Neutrophil (primary cell): ENCODE measurements around the gene MSL1.

Experiments used
- H3K27ac ChIP-seq: fragments of 200-600 bp; sonication (generic); 2 replicates; pipeline ENCODE4 v1.5.1; 2016; ENCODE audit warnings: mild to moderate bottlenecking, moderate library complexity
- H3K27me3 ChIP-seq: fragments of 200-600 bp; sonication (generic); 2 replicates; pipeline ENCODE4 v1.6.0; 2016; ENCODE audit warnings: mild to moderate bottlenecking
- H3K36me3 ChIP-seq: fragments of 200-600 bp; sonication (generic); 2 replicates; pipeline ENCODE4 v1.5.1; 2017
- H3K4me1 ChIP-seq, 2 experiments: fragments of 200-600 bp in 1 of 2; sonication (generic) in 1 of 2; 1 replicate in 1 of 2; 2 replicates in 1 of 2; pipeline versions ENCODE4 v1.5.1 to v1.6.1; 2013 to 2016; ENCODE audit warnings: low read depth in 1 of 2, low read length in 1 of 2, mild to moderate bottlenecking in 1 of 2, moderate library complexity in 1 of 2; ENCODE audit not compliant: control insufficient read depth in 1 of 2, insufficient read depth in 1 of 2
- H3K4me3 ChIP-seq, 2 experiments: fragments of 200-600 bp in 1 of 2; sonication (generic) in 1 of 2; 1 replicate in 1 of 2; 2 replicates in 1 of 2; pipeline ENCODE4 v1.5.1; 2013 to 2016; ENCODE audit warnings: low read depth in 1 of 2, low read length in 1 of 2, mild to moderate bottlenecking in 1 of 2, moderate library complexity in 1 of 2
- H3K9me3 ChIP-seq: fragments of 200-600 bp; sonication (generic); 2 replicates; pipeline ENCODE4 v1.5.1; 2016
- TF ChIP-seq, protein P1 (sequence below): fragments of 200-600 bp; sonication (generic); IDR thresholded peaks from 2 replicates; pipeline ENCODE4 v1.5.1; 2016; ENCODE audit warnings: antibody characterized with exemption

MSL1 gene

DNA sequence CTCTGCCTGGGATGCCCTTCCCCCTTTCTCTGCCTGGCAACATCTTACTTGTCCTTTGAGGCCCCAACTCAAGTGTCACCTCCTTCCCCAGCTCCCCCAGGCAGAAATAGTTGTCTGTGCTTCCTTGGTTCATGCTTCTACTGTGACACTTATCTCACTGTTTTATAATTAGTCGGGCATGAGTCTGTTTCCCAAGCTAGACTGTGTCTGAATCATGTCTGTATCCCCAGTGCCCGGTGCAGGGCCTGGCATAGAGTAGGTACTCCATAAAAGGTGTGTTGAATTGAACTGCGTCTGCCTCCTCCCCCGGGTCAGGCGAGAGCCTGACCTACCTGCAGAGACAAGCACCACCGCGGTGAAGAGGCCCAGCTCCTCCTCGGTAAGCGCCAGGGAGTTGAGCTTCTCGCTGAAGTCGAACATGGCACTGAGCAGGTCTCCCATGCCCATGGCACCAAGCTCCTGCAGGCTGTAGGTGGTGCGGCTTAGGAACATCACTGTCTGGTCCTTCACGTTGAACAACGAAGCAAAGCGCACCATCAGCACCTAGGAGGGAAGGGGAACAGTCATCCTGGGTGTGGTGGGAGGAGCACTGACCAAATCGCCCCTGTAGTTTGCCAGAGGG lies 28.1 kb upstream of the MSL1 start:
- TF ChIP-seq, protein P1, sequence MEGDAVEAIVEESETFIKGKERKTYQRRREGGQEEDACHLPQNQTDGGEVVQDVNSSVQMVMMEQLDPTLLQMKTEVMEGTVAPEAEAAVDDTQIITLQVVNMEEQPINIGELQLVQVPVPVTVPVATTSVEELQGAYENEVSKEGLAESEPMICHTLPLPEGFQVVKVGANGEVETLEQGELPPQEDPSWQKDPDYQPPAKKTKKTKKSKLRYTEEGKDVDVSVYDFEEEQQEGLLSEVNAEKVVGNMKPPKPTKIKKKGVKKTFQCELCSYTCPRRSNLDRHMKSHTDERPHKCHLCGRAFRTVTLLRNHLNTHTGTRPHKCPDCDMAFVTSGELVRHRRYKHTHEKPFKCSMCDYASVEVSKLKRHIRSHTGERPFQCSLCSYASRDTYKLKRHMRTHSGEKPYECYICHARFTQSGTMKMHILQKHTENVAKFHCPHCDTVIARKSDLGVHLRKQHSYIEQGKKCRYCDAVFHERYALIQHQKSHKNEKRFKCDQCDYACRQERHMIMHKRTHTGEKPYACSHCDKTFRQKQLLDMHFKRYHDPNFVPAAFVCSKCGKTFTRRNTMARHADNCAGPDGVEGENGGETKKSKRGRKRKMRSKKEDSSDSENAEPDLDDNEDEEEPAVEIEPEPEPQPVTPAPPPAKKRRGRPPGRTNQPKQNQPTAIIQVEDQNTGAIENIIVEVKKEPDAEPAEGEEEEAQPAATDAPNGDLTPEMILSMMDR, result no peak
- no peak overlapping the region for H3K4me3 ChIP-seq
- H3K27me3 ChIP-seq, result no peaks in the 10 kb centered on the region
- H3K9me3 ChIP-seq, result no peaks in the 10 kb centered on the region
- peaks cover 40 to 46% of the 10 kb centered on the region in 2 experiments for H3K4me1 ChIP-seq
- H3K27ac ChIP-seq, result peak overlapping the region; percentile 97
- H3K36me3 ChIP-seq, result peaks cover 54% of the 10 kb centered on the region

DNA sequence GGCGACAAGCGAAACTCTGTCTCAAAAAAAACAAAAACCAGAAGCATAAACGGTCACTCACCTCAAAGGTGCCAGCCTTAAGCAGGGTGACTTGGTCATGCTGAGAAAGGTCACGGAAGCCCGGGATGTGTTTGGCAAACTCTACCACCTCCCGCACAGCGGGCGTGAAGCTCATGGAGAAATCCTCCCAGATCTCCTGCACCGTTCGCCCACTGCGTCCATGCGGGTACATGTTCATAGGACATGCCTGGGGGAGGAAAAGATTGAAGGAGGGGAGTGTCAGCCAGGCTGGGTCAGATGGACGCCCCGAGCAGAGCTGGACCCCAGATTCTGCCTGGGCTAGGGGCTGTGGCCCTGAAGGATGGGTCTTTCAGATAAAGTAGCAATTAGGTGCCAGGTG lies 26.9 kb upstream of the MSL1 start:
- Histone ChIP-seq H3K9me3 (no peaks in the 10 kb centered on the region), H3K27me3 (no peaks in the 10 kb centered on the region), H3K4me3 (no peak overlapping the region), H3K27ac (peak overlapping the region; percentile 97), H3K4me1 (peaks cover 50 to 58% of the 10 kb centered on the region in 2 experiments), H3K36me3 (peaks cover 42% of the 10 kb centered on the region)
- TF ChIP-seq, protein P1, result no peak

DNA sequence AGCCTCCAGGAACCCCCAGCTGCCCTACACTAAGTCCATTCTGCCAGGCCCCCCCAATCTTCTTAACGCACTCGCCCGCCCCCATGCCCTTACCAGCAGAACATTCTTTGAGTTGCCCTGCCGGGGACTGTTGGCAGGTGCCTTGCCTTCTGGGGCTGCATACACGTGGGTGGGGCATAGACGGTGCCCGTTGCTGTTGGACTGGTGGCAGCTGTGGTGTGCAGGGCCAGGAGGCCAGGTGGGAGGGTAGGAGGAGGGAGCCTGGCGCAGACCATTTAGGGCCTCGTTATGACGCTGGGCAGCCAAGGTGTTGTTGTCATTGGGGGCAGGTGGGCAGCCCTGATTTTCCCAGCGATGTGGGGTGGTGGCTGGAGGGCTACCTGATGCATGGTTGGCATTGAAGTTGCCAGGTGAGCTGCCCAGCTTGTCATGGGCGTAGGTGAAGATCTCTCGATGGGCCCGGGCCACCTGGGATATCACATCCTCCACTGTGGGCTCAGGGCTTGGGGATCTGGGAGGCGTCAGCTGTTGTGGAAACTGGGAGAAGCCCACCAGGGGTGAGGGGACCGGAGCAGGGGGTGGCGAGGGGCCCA lies 26.3 kb upstream of the MSL1 start:
- peak overlapping the region in 1 of 2 experiments; percentile 49 for H3K4me3 ChIP-seq
- H3K4me1 ChIP-seq, result peaks cover 55 to 64% of the 10 kb centered on the region in 2 experiments

DNA sequence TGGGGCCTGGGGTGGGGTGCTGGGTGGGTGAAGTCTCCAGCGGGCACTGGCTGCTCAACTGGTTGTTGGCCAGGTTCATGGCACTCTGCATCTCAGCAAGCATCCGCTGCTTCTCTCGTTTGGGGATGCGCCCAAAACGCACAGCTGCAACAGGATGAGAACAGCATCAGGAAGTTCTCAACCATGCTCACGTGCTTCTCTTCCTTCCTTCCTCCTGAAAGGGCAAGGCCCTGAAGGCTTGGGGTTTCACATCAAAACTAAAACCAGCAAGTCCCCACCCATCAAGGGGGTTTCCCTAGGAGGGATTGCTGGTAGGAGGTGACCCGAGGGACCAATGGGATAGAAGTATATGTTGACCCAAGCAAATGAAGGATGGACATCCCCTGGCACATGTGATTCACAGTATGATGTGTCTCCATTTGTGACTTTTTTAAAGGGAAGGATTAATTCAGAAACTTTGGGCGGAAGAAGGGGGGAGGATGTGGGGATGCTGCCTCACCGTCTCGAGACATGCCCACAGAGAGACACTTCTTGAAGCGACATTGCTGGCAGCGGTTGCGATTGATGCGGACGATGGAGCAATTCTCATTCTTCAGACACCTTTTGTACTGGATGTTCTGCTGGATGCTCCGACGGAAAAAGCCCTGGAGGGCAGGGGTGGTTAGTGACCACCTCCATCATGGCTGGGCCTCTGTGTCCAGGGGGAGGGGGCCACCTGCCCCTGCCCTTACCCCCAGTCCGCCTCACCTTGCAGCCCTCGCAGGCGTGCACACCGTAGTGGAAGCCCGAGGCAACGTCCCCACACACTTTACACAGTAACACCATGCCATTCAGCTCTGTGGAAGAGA lies 25.6 kb upstream of the MSL1 start:
- peaks cover 29% of the 10 kb centered on the region for H3K36me3 ChIP-seq
- peak overlapping the region; percentile 97 for H3K27ac ChIP-seq
- no peaks in the 10 kb centered on the region for H3K9me3 ChIP-seq
- H3K27me3 ChIP-seq, result no peaks in the 10 kb centered on the region
- TF ChIP-seq, protein P1, result peak; percentile 12
- H3K4me3 ChIP-seq, result peak overlapping the region in 1 of 2 experiments; percentile 49
- peaks cover 62 to 71% of the 10 kb centered on the region in 2 experiments for H3K4me1 ChIP-seq

More for the DNA sequence above, 26.3 kb upstream of the MSL1 start:
- TF ChIP-seq, protein P1, result no peak
- Histone ChIP-seq H3K27ac (peak overlapping the region; percentile 97), H3K9me3 (no peaks in the 10 kb centered on the region), H3K36me3 (peaks cover 36% of the 10 kb centered on the region), H3K27me3 (no peaks in the 10 kb centered on the region)

DNA sequence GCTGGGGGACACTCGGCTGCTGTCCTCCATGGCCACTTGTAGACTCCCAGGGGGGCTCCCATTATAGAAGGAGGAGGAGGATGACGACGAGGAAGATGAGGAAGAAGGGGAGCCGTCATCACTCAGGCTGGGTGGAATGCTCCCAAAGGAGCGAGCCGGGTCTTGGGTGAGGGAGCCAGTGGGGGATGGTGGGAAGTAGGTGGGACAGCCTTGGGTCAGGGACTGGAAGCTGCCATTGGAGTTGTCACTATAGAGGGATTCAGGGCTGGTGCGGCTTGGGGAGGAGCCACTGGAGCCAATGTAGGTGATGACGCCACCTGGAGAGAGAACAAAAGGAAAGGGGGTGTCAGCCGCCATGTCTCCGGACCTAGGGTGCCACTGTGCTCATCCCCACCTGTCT lies 24.7 kb upstream of the MSL1 start:
- peak overlapping the region; percentile 97 for H3K27ac ChIP-seq
- H3K4me1 ChIP-seq, result peaks cover 68 to 79% of the 10 kb centered on the region in 2 experiments
- H3K9me3 ChIP-seq, result no peaks in the 10 kb centered on the region
- H3K27me3 ChIP-seq, result no peaks in the 10 kb centered on the region
- H3K36me3 ChIP-seq, result peaks cover 20% of the 10 kb centered on the region
- peak overlapping the region in 1 of 2 experiments; percentile 49 for H3K4me3 ChIP-seq
- TF ChIP-seq, protein P1, result no peak
